GM21576 (cell line): ENCODE data around the gene ADM2.

ENCODE experiments used
- ATAC-seq: cut with Tn5 transposase; IDR thresholded peaks from one replicate; pipeline ENCODE4 v1.9.1; 2021; ENCODE audit warnings: mild to moderate bottlenecking, moderate library complexity; ENCODE audit not compliant: unreplicated experiment

The ADM2 gene

GRCh38 chr22:50483977-50484853 lies 2.9 kb downstream of the ADM2 start:
- no peak for ATAC-seq

GRCh38 chr22:50485221-50486131 lies 4.1 kb downstream of the ADM2 start:
- no peak for ATAC-seq

GRCh38 chr22:50486561-50487289 lies 5.4 kb downstream of the ADM2 start, which contains the start of gene MIOX:
MIOX (plus strand) TSS chr22:50486859; CDS start chr22:50486898, 39 bp downstream.
- ATAC-seq = no peak

DNA sequence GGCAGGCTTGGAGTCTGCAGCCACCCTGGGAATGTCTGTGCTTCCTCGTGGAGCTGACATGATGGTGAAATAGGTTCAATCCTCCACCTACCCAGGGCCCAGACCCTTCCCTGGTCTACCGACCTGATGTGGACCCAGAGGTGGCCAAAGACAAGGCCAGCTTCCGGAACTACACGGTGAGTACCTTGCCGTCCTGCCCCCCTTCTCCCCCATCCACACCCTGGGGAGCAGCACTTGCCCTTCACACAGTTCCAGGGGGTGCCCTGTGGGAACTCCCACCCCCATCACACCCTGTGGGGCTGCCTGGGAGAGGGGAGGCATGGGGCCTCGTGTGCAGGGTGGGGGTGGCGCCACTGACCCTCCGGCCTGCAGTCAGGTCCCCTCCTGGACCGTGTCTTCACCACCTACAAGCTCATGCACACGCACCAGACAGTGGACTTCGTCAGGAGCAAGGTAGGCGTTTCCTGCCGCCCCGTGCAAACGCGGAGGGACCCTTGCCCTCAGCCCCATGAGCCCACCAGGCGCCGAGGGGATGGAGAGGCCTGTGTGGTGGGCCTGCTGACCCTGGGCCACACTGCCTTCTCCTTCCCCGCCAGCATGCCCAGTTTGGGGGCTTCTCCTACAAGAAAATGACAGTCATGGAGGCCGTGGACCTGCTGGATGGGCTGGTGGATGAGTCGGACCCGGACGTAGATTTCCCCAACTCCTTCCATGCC lies 6.1 kb downstream of the ADM2 start:
- no peak for ATAC-seq

- no peak for ATAC-seq
These were observed 6.8 kb downstream of the ADM2 start for GRCh38 chr22:50488006-50488677.

DNA sequence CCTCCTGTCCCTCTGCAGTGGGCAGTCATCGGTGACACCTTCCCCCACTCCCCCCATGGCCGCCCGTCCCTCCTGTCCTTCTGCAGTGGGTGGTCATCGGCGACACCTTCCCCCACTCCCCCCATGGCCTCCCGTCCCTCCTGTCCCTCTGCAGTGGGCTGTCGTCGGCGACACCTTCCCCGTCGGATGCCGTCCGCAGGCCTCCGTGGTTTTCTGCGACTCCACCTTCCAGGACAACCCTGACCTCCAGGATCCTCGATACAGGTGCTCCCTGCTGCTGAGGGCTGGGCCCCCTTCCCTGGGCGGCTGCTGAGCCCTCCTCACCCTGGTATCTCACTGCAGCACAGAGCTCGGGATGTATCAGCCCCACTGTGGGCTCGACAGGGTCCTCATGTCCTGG lies 7.5 kb downstream of the ADM2 start:
- no peak for ATAC-seq

GRCh38 chr22:50489363-50490243 lies 8.3 kb downstream of the ADM2 start:
- ATAC-seq = no peak

GRCh38 chr22:50490531-50491308 lies 9.4 kb downstream of the ADM2 start:
- ATAC-seq = no peak

DNA sequence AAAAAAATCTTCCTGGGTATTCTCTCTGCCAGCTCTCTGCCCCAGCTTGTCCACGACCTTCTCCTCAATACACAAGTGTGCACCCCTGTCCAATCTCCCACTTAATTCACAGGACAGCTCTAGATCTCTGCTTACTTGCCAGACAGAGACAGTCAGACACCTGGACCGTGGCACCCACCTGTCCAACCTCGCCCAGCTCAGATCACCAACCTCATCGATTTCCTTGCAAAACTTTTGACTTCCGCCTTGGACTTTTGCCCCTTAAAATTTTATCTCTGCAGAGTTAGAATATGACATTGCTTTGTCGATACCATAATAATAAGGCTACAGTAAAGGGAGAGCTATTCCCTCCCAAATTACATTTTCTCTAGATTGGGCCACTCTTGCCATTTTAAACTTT lies 15.8 kb downstream of the ADM2 start:
- no peak for ATAC-seq

DNA sequence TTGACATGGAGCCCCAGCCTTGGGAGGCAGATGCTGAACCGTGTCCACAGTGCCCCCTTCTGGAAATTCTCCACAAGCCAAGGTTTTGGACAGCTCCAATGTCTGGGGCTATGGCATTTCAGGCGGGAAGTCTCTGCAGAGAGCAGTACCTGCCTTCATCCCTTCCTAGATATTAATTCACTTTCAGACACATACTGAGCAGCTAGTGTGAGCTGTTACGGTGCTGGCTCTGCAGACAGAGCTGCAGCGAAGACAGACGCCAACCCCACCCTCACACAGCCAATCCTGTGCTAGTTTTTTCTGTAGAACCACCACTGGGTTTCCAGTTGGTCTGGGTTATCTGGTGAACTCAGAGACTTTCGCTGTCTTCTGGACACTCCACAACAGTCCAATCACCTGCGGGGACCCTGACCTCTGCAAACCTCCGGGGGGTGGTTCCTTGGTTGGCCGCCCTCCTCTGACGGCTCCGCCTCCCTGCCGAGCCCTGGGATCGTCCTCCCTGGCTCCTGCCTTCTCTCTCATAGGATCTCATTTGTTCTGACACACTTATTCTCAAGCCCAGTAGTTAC lies 17.1 kb downstream of the ADM2 start:
- ATAC-seq = no peak

- ATAC-seq = no peak
These were observed 19.1 kb downstream of the ADM2 start for GRCh38 chr22:50500452-50500851.

GRCh38 chr22:50502096-50502495 lies 20.8 kb downstream of the ADM2 start:
- no peak for ATAC-seq

DNA sequence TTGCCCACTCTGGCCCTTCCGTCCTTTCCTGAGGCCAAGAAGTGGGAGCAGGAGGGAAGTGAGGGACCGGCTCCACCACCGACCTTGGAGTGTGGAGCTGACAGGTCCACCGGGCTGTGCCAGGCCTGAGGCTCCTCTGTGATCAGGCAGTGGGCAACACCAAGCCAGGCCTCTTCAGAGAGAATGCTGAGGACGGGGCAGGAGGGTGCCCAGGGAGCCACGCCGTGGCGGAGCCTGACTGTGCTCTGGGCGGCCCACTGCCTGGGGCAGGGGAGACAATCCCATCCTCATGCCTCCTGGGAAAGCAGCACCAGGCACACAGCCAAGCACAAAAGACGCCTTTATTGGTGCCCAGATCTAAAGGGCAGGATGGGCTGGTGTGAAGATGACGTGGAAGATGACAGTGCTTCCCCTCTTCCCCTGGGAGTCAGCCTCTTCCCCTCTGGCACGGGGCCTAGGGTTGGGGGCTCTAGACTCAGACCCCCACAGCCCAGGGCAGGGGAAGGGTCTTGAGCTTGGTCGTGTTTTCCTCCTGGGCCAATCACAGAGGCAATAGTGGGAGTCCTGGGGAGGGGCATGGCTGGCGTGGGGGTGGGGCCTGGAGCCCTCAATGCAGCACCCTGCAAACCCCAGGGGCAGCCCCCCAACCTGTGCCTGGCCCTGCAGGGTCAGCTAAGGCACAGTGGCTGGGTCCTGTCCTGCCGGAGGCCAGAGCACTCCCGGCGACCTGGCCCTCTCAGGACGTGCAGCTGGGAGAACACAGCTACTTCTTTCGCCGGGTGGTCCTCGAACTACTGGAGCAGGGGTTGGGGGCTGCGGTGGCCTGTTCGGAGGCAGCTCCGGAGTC lies 21.5 kb downstream of the ADM2 start:
- no peak for ATAC-seq

DNA sequence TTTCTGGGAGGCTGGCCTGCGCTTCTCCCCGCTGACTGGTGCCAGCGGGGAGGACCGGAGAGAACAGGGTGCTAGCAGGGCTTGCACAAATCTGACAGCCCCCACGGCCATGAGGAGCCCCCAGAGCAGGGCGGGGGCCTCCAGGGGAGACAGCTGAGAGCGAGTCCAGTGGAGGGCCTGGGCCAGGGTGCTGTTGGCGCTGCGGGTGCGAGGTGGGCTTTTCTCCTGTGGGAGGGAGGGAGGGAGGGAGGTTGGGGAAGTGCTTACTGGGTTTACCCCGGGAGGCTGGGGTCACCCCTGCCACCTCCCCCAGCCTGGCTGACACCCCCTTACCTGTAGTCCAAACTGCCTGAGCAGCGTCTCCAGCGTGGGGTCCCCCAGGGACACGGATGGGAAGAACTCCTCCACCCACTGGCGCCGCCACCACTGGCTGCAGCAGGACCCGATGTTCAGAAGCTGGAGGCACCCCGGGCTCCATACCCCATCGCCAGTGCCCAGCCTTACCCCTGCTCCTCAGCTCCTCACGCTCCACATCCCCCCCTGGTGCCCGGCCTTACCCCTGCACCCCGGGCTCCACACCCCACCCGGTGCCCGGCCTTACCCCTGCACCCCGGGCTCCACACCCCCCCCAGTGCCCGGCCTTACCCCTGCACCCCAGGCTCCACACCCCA lies 22.3 kb downstream of the ADM2 start:
- ATAC-seq = no peak

GRCh38 chr22:50504369-50505211 lies 23.2 kb downstream of the ADM2 start:
- no peak for ATAC-seq
